DMS53 treated with DMSO at 0.1 percent for 48 hours (cell line): ENCODE measurements around the gene DNAJC8.

Experiments
- DNase-seq: peaks from one replicate; lab custom pipeline; 2025; ENCODE audit not compliant: unreplicated experiment; lab: John Stamatoyannopoulos, UW

The DNAJC8 gene

DNA sequence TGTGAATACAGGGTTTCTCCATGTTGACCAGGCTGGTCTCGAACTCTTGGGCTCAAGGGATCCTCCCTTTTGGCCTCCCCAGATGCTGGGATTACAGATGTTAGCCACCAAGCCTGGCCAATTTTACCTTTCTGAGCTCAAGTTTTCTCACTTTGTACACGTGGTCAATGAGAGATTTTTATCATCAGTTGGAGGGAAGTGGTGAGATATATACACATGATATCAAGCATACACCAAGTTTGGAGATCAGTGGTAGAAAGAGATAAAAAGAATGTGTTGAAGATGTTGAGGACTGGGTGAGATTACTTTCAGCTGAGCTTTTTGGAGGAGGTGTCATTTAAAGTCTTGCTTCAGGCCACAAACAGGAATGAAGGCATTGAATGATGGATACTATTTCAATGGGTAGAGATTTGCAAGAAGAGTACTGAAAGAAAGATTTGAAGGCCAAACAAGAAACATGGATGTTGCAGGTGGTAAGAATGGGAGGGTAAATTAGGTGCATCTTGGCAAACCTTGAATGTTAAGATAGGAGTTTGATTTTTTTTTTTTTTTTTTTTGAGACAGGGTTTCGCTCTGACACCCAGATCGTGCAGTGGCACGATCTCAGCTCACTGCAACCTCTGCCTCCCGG is 23.5 kb upstream of the DNAJC8 start:
- no peak for DNase-seq

DNA sequence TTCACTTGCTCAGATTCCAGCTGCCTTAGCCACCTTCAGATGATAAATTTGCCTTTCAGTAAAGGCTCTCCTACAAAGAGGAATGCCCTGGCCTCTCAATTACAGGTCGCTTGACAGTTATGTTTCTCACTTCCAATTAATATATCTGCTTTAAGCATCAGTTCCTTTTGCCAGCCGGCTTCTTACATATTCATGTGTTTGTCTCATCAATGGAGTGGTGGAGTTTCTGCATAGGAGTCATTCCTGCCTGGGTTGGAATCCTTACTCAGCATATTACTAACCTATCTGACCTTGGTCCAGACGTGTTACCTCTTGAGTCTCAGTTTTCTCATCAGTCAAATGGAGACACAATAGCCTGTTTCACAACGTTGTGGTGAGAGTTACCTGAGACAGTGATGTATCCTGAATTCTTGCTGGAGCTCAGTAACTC is 17.1 kb upstream of the DNAJC8 start:
- DNase-seq, result no peak

DNA sequence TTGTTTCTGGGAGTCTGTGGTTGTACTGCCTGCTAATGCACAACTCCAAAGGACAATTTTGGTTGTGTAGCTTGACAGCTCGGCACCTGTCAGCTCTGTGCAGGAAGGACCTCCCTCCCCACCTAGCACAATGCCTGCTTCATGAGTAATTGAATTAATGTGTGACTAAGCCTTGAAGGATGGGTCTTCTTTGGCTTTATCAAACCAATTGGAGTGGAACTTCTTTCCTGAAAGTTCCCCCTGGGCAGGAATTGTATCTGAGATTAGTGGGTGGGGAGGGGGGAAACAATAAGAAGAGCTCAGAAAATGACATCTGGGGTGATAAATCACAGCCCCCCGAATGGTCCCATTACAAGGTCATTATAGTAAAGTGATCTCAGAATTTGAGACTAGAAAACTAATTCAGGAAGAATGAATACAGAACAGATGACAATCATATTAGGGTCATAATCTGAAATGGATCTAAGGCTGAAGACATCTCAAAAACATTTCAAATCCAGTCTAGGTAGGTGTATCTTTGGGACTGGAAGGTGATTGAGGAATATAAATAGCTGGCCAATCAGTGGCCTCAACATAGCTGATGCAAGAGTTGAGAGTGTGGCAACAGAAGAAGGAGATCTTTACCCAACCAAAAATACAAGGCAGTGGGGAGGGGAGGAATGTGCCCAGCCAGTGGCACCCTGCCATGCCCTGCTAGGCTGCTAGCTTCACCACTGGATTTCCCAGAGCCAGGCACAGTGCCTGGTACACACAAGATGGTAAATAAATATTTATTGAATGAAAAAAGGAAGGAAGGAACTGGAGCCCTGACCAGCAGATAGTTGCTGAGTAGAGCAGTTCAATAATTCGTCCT is 16.4 kb upstream of the DNAJC8 start:
- DNase-seq, result peak; percentile 66

DNA sequence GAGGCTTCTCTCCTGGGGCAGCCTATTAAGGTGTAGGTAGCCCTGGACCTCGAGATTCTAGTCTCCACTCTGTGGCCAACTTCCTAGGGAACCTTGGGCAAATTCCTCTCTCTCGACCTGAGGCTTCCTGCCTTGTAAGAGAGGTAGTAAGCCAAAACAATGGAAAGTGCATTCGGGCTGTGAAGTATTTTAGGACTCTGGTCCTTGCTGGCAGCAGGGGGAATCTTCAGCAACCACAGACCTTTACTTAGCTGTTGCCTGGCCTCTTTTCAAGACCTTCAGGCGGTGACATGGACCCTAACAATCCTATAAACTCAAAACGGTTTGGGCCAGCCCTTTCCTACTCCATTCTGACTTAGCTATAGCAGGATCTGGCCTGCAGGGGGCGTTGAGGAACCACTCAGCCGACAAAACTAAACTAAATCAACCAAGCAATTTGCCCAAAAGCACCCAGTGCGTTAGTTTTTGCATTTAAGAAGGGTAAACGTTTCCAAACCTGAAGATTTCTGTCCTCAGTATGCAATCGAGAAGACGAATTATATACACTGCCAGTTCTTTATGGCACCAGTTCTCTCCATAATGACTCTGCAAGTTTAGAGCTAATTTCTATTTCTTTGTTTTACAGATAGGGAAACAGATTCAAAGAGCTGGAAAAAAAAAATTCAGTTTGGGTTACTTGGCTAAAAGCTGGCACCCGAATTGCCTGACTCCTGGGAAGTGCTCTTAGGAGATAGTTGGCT is 15.6 kb upstream of the DNAJC8 start:
- peak; percentile 66 for DNase-seq

DNA sequence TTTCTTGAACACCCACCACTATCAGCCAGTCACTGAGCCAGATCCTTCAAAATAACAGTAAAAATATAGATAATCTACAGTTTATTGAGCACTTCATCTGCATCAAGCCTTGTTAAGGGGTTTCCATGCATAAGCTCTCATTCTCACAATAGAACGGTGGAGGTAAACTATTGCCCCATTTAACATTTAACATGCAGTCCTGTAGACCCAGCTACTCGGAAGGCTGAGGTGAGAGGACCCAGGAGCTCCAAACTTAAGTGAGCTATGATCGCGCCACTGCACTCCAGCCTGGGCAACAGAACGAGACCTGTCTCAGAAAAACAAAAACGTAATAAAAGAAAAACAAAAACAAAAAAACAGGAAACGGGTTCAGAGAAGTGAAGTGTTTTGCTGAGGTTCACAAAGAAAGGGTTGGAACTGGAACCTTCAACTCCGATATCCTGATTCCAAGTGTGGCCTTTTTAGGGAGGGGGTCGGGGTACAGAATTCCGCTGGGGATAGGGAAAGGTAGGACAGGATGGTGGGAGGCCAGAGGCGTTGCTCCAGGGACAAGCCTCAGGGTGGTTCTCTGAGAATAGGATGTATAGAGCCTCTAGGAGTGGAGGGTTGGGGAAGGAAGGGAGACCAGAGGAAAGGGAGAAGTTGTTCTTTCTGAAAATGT is 14.9 kb upstream of the DNAJC8 start:
- DNase-seq, result no peak

DNA sequence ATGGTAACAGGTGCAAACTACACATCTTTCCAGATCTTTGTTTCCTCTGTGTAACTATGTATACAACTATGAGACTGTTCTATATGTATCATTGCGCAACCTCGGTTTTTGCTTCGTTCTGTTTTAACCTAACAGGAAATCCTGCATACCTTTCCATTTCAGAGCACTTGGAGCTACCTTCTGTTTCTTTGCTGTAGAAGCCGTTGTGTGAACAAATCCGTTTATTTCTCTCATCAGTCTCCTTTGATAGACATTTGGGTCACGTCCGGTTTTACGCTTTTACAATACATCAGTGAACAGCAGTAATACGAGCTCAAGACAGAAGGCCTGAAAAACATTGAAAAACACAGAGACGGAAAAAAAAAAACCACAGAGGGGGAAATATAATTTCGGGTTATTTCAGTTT is 13.6 kb upstream of the DNAJC8 start:
- DNase-seq, result peak; percentile 59

DNA sequence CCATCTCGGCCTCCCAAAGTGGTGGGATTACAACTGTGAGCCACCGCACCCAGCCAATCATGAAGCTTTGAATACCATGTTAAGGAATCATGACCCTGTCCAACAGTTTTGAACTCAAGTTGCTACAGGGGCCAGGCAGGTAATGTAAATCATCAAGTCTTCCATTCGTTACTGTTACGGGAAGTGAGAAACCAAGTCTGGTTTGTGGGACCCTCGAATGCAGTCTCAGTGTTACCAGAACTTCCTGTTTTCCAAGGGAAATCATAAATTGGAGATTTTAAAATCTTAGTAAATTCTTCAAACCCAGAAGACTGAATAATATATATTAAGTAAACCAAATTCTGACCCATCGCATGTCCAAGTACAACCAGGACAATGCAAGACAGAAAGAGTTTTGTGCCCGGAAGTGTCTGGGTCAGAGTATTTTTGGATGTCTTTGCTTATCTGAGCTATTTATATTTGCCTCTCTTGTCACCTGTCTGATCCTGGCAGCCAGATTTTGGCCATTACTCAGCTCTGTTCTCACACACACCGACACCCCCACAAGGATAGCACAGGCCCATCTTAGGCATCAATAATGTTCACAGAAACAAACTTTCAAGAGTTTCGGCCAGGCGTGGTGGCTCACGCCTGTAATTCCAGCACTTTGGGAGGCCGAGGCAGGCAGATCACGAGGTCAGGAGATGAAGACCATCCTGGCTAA is 11.9 kb upstream of the DNAJC8 start:
- no peak for DNase-seq

DNA sequence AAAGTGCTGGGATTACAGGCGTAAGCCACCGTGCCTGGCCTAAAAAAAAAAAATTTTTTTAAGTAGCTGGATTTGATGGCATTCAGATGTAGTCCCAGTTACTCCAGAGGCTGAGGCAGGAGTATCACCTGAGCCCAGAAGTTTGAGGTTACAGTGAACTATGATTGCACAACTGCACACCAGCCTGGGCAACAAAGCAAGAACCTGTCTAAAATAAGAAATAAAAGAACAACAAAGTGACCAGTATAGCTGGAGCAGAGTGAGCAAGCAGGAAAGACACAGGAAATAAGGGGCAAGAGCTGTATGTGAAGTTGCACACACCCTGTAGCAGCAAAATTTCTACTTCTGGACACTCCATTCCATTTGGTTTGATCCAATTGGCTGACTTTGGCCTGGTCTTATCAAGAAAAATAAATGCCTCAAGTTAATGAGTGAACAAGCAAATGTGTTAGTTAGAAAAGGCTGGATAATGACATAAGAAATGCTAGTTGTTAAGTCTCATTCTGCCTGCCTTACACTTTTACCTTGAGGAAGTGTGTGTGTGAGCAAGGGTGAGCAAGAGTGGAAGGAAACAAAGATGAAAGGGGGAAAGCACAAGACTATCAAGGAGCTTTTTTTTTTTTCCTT is 11.0 kb upstream of the DNAJC8 start:
- no peak for DNase-seq

DNA sequence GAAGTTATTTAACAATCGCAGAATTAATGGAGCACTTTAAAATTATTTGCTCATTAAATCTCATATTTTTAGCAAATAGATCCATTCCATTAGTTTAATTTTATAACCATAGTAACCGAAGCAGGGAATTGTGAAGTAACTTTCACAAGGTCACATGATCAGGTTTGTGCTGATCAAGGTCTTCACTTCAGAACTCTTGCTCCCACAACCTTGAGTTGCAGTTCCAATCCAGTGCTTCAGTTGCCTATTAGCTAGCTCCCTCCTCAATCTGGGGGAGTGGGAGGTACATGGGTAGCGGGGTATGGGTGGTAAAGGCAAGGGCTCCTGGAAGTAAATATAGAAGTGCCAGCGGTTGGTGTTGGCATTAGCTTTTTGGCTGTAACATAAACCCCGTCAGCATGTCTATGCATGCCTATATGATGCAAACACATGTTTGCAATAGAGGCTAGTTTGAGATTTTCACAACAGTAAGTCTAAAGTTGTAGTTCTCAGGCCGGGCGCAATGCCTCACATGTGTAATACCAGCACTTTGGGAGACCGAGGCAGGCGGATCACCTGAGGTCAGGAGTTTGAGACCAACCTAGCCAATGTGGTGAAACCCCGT is 8.9 kb upstream of the DNAJC8 start:
- no peak for DNase-seq

DNA sequence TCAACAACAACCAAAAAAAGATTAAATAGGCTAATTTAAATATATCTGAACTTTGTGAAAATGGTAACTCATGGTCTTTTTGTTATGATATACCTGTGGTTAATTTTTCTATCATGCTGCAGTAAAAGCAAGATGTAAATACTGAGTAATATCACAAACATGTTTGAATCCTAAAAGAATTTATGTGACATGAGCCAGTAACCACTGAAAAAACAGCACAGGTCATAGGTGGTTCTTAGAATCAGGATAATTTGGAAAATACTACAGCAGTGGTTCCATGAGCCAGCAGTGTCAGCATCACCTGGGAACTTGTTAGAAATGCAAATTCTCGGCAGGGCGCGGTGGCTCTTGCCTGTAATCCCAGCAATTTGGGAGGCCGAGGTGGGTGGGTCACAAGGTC is 7.2 kb upstream of the DNAJC8 start:
- no peak for DNase-seq

DNA sequence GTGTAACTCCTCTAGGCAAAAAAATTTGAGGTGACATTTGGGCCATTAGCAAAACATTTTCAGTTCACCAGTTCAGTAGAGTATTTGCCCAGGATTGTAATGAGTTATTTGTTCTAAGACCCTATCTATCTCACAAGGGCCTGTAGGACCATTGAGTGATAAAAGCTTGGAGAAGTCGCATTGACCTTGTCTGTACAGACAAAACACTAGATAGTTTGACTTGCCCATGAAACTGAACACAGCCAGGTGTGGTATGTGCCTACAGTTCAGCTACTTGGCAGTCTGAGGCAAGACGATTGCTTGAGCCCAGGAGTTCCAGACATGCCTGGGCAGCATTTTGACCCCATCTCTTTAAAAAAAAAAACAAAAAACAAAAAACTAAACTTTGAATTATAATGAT is 6.2 kb upstream of the DNAJC8 start:
- no peak for DNase-seq

DNA sequence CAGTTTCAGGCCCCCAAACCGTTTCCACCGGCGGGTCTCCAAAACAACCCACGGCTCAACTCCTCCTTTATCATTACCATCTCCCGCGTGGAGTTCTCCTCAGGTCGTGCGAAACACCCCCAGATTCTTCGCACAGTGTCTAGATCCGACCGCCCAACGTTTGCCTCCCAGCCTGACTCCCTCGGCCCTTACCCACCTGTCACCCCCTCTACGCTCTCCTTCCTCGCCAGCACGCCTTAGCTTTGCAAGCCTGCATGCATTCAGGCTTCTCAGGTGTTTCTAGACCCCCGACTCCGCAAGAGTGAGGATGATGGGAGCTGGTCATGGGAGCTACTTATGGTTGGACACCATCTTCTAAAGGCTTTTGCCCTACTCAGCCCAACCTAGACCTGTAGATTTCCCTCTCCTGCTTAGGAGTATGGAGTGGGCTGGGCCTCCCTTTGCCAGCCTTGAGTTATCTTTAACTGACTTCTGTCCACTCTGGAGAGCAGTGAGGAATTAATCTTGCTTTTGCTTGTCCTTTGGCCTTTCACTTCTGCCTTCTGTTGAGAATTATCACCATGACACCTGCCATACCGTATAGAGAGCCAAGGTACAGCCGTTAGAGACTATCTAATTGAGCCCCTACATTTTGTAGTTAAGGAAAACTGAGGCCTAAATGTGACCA is 4.0 kb upstream of the DNAJC8 start:
- DNase-seq, result no peak

DNA sequence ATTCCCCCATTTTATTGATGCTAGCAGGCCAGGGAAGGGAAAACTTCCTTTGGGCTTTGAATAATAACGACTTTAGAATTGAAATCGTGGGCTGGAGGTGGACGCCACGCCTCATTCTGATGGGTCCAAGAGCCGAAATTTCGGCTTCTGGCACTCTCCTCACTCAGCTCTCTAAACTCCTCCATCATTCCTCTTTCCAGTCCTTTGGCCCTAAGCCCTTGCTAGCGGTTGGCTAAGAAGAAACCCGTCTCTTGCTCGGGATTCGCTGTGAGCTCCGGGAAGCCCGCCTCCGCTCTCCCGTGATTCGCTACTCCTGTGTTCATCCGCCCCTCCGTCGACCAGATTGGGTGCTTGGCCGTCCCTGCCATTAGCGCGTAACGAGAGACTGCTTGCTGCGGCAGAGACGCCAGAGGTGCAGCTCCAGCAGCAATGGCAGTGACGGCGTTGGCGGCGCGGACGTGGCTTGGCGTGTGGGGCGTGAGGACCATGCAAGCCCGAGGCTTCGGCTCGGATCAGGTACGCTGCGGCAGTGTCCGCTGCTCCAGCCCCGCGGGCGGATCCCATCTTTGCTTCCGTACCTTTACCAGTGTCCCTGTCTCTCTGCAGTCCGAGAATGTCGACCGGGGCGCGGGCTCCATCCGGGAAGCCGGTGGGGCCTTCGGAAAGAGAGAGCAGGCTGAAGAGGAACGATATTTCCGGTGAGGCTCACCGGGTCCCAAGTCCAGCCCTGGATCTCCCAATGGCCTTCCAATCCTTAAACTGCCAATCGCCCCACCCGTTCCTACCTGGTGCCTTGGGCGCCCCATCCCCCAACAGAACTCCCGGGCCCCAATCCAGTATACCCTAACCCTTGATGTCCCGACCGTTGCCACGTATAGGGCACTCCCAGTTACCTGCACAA is 3.2 kb upstream of the DNAJC8 start, which contains the start of gene ATP5IF1:
TSS of gene ATP5IF1 (plus strand) at position 370 of the 901 bp plus-strand sequence. CDS start at position 430, 60 bp downstream.
- peak; percentile 99 for DNase-seq

DNA sequence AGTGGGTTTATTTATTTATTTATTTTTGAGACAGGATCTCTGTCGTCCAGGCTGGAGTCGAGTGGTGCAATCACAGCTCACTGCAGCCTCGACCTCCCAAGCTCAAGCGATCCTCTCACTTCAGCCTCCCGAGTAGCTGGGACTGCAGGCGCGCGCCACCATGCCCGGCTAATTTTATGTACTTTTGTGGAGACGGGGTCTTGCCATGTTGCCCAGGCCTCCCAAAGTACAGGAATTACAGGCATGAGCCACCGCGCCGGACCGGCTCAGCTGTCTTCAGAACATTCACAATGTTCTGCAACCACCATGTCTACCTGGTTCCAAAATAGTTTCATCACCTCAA is 406 bp upstream of the DNAJC8 start:
- DNase-seq, result no peak

DNA sequence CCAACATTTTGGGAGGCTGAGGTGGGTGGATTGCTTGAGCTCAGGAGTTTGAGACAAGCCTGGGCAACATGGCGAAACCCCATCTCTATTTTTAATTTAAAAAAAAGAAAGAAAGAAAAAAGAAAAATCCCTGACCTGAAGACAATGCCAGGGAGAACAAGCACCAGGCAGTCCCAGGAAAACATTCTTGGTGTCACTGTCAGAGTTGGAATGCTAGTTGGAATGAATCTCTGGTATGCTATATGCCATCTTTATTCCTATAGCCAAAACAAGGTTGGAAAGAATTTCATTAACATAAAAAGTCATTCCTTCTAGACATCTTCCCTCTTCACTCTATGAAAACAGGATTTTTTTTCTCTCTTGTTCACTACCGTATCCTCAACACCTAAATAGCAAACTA is 2.8 kb downstream of the DNAJC8 start:
- DNase-seq, result no peak

DNA sequence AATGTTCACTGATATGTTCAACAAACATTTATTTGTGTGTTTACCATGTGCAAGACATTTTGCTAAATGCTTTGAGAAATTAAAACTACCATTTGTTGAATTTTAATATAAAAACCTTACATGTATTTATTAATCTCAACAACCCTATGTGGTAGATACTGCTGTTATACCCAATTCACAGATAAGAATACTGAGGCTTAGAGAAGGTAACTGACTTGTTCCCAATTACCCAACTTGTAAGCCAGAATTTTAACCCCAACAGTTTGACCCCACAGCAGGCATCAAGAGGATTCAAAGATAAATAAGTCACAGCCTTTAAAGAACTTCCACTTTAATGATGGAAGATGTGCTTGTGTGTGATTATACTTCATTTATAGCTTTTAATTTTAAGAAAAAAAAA is 3.7 kb downstream of the DNAJC8 start:
- no peak for DNase-seq

DNA sequence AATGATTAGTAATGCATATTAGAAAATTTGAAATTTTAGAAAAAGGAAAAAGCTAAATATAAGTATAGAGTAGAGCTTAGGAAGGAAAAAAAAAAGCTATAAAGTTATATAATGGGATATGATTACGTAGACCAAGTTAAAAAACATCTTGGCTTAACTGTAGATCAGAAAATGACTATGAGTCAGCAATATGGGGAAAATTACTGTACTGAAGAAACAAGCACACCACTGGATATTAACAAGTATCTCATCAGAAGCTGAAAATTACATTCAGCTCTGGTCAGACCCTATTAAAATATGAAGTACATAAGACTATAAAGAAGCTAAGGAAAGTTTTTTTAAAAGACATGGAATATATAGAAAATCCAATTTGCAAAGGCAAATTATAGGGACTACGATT is 19.5 kb downstream of the DNAJC8 start:
- no peak for DNase-seq

DNA sequence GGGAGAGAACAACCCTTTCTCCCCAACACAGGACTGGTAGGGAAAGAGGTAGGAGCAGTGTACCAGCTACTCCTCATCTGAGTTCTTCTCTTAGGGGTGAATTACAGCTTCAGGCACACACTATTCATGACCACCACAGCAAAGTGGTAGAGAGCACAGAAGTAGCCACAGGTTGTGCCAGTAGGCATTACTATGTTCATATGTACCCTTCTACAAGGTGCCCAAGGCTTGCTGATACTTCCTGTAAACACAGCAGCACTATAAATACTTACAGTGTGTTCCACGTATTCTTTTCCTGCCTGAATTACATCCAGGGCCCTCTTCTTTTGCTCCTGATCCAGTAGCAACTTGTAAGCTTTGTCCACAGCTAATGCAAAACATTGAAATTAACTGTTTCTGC is 23.1 kb downstream of the DNAJC8 start:
- no peak for DNase-seq
